ENCODE results near the gene CHAD. TPM values are rescaled to one million over a fixed set of nuclear protein-coding genes. Genes with fewer than 3 reads are reported as not detected.

CHAD gene
- total RNA-seq, 1 donor from 2014 or later: 0.42 TPM

- no peaks in the 10 kb centered on the region for H3K9me3 Mint-ChIP-seq
- H3K4me1 Mint-ChIP-seq: no peaks in the 10 kb centered on the region
- TF ChIP-seq, protein P1, sequence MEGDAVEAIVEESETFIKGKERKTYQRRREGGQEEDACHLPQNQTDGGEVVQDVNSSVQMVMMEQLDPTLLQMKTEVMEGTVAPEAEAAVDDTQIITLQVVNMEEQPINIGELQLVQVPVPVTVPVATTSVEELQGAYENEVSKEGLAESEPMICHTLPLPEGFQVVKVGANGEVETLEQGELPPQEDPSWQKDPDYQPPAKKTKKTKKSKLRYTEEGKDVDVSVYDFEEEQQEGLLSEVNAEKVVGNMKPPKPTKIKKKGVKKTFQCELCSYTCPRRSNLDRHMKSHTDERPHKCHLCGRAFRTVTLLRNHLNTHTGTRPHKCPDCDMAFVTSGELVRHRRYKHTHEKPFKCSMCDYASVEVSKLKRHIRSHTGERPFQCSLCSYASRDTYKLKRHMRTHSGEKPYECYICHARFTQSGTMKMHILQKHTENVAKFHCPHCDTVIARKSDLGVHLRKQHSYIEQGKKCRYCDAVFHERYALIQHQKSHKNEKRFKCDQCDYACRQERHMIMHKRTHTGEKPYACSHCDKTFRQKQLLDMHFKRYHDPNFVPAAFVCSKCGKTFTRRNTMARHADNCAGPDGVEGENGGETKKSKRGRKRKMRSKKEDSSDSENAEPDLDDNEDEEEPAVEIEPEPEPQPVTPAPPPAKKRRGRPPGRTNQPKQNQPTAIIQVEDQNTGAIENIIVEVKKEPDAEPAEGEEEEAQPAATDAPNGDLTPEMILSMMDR (IDR thresholded peaks at IDR 0.05): no peak
- ChIA-PET CTCF (interaction anchor here (0.6 kb wide), 1 partner anchor 10 kb away, joined by 3 read pairs; no protein-coding TSS in a partner anchor), POLR2A (no interaction called here)
- peaks cover 2% of the 10 kb centered on the region for H3K36me3 Mint-ChIP-seq (ENCODE audit: low read depth)
- no peak overlapping the region for H3K4me3 Mint-ChIP-seq
- peaks cover 2% of the 10 kb centered on the region for H3K27me3 Mint-ChIP-seq
- intact Hi-C loops (cut with micrococcal nuclease): no loop called here
- H3K27ac Mint-ChIP-seq: no peak overlapping the region
- ATAC-seq (ENCODE audit: low read depth) (no peak), DNase-seq (no peak)
These were observed 23.5 kb upstream of the CHAD start for GRCh38 chr17:50492214-50492613.

DNA sequence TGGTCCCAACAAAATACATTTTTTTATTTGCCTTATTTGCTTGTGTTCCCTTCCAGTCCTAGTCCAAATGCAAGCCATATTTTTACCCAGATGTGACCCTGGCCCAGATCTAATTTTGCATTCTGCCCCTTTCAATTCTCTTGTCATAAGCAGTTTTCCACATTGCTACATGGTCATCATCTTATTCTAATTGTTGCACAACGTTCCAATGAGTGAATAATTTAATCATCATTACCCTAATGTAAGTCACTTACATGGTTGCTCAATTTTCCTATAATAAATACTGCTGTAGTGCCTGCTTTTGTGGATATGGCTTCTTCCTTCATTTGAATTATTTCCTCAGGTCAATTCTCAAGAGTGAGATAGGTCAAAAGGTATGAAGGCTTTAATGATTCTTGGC is 22.8 kb upstream of the CHAD start:
- Mint-ChIP-seq H3K27ac (no peak overlapping the region), H3K27me3 (peaks cover under 1% of the 10 kb centered on the region), H3K4me1 (no peaks in the 10 kb centered on the region), H3K4me3 (no peak overlapping the region), H3K9me3 (no peaks in the 10 kb centered on the region), H3K36me3 (ENCODE audit: low read depth) (peaks cover 3% of the 10 kb centered on the region)
- POLR2A ChIA-PET: no interaction called here
- CTCF ChIA-PET: no interaction called here
- ATAC-seq (ENCODE audit: low read depth) (no peak), DNase-seq (no peak)
- intact Hi-C loops (cut with micrococcal nuclease): no loop called here
- TF ChIP-seq, protein P1 (IDR thresholded peaks at IDR 0.05): no peak

GRCh38 chr17:50488880-50489279 is 20.2 kb upstream of the CHAD start:
- Mint-ChIP-seq H3K4me1 (no peaks in the 10 kb centered on the region), H3K4me3 (no peak overlapping the region), H3K36me3 (ENCODE audit: low read depth) (peaks cover 26% of the 10 kb centered on the region), H3K9me3 (no peaks in the 10 kb centered on the region), H3K27ac (no peak overlapping the region), H3K27me3 (no peaks in the 10 kb centered on the region)
- ChIA-PET CTCF (no interaction called here), POLR2A (no interaction called here)
- intact Hi-C loops (cut with micrococcal nuclease): no loop called here
- TF ChIP-seq, protein P1 (IDR thresholded peaks at IDR 0.05): no peak
- DNase-seq (no peak), ATAC-seq (ENCODE audit: low read depth) (no peak)

- DNase-seq: no peak
- TF ChIP-seq, protein P1 (IDR thresholded peaks at IDR 0.05): no peak
- no peaks in the 10 kb centered on the region for H3K27me3 Mint-ChIP-seq
- no peak for ATAC-seq (ENCODE audit: low read depth)
- intact Hi-C loops (cut with micrococcal nuclease): no loop called here
- ChIA-PET POLR2A (no interaction called here), CTCF (no interaction called here)
- peaks cover 39% of the 10 kb centered on the region for H3K36me3 Mint-ChIP-seq (ENCODE audit: low read depth)
- no peak overlapping the region for H3K27ac Mint-ChIP-seq
- H3K4me1 Mint-ChIP-seq: peaks cover 3% of the 10 kb centered on the region
- no peaks in the 10 kb centered on the region for H3K9me3 Mint-ChIP-seq
- H3K4me3 Mint-ChIP-seq: no peak overlapping the region
These were observed 18.8 kb upstream of the CHAD start for GRCh38 chr17:50487213-50488096.

DNA sequence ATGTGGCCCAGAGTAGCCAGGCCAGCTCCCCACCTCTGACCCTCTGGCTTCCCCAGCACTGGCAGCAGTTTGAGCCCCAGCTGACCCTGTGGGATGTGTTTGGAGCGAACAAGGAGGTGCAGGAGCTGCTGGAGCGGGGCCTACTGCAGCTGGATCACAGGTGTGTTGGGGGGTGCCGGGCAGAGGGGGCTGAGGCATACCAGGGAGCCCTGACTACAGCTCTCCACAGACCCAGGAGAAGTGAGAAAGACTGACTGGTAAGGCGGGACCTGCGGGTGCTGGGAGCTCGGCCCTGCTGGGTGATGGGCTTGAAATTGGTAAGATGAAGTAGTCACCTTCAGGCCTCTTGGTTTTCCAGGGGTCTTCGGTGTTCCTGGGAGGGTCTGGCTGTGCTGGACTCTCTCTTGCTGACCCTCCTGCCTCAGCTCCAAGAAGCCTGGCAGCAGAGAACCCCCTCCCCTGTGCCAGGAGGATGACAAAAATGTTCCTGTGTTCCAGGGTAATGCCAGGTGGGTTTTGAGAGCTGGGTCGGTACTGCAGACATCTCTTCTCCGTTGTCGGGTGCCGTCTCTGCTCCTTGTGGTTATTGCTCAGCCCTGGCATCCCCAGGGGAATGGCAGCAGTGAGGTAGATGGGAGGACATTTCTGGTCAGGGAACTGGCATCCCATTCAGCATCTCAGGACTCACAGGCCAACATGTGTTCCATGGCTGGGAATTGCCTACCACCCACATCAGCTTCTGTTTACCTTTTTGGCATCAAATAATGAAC is 15.9 kb upstream of the CHAD start:
- ChIA-PET CTCF (interaction anchor here (0.9 to 3.1 kb wide), 5 partner anchors 17 to 142 kb away, joined by 3 to 11 read pairs (median 5); no protein-coding TSS in a partner anchor), POLR2A (no interaction called here)
- no peak overlapping the region for H3K27ac Mint-ChIP-seq
- intact Hi-C loops (cut with micrococcal nuclease): no loop called here
- H3K4me1 Mint-ChIP-seq: peaks cover 11% of the 10 kb centered on the region
- no peaks in the 10 kb centered on the region for H3K9me3 Mint-ChIP-seq
- no peaks in the 10 kb centered on the region for H3K27me3 Mint-ChIP-seq
- H3K4me3 Mint-ChIP-seq: no peak overlapping the region
- TF ChIP-seq, protein P1 (IDR thresholded peaks at IDR 0.05): no peak
- H3K36me3 Mint-ChIP-seq (ENCODE audit: low read depth): peaks cover 48% of the 10 kb centered on the region
- DNase-seq: no peak
- ATAC-seq (ENCODE audit: low read depth): no peak
